Endothelial cell (in vitro differentiated cells): Measurements from ENCODE around the gene EHD1. TPM values are rescaled to one million over a fixed set of nuclear protein-coding genes. Genes with fewer than 3 reads are reported as not detected.

Experiments
- DNase-seq: peaks from one replicate; pipeline ENCODE4 v3.0.0; 2021; ENCODE audit warnings: low spot score
- H3K27ac Mint-ChIP-seq: one replicate; pipeline ENCODE4 v1.8.0; 2021; ENCODE audit warnings: mixed read lengths, inconsistent platforms; ENCODE audit not compliant: unreplicated experiment
- H3K27me3 Mint-ChIP-seq: one replicate; pipeline ENCODE4 v1.8.0; 2021; ENCODE audit warnings: mild to moderate bottlenecking, moderate library complexity, mixed read lengths, inconsistent platforms; ENCODE audit not compliant: unreplicated experiment
- H3K36me3 Mint-ChIP-seq: one replicate; pipeline ENCODE4 v1.8.0; 2021; ENCODE audit warnings: mild to moderate bottlenecking, low read depth, mixed read lengths, inconsistent platforms; ENCODE audit not compliant: unreplicated experiment
- H3K4me1 Mint-ChIP-seq: one replicate; pipeline ENCODE4 v1.8.0; 2021; ENCODE audit warnings: mild to moderate bottlenecking, mixed read lengths, inconsistent platforms; ENCODE audit not compliant: unreplicated experiment
- H3K4me3 Mint-ChIP-seq: one replicate; pipeline ENCODE4 v1.8.0; 2021; ENCODE audit warnings: mild to moderate bottlenecking, mixed read lengths, inconsistent platforms; ENCODE audit not compliant: unreplicated experiment
- H3K9me3 Mint-ChIP-seq: one replicate; pipeline ENCODE4 v1.8.0; 2021; ENCODE audit warnings: mixed read lengths, inconsistent platforms; ENCODE audit not compliant: unreplicated experiment
- CTCF ChIP-seq: fragments of 200-600 bp; sonication (generic); IDR thresholded peaks from one replicate; pipeline ENCODE4 v1.5.0; 2021; ENCODE audit warnings: antibody characterized with exemption; ENCODE audit not compliant: unreplicated experiment
- total RNA-seq: library from RNA; stranded (reverse); fragmentation: NEBNext Ultra II Directional; extraction: Animal tissue kit (Norgen Biotek cat#: 25700); gene quantifications from one replicate; pipeline ENCODE4 v1.2.1, GENCODE V29; 2021; ENCODE audit not compliant: unreplicated experiment

The EHD1 gene
- total RNA-seq, 1 donor from 2014 or later: 84.0 TPM

DNA sequence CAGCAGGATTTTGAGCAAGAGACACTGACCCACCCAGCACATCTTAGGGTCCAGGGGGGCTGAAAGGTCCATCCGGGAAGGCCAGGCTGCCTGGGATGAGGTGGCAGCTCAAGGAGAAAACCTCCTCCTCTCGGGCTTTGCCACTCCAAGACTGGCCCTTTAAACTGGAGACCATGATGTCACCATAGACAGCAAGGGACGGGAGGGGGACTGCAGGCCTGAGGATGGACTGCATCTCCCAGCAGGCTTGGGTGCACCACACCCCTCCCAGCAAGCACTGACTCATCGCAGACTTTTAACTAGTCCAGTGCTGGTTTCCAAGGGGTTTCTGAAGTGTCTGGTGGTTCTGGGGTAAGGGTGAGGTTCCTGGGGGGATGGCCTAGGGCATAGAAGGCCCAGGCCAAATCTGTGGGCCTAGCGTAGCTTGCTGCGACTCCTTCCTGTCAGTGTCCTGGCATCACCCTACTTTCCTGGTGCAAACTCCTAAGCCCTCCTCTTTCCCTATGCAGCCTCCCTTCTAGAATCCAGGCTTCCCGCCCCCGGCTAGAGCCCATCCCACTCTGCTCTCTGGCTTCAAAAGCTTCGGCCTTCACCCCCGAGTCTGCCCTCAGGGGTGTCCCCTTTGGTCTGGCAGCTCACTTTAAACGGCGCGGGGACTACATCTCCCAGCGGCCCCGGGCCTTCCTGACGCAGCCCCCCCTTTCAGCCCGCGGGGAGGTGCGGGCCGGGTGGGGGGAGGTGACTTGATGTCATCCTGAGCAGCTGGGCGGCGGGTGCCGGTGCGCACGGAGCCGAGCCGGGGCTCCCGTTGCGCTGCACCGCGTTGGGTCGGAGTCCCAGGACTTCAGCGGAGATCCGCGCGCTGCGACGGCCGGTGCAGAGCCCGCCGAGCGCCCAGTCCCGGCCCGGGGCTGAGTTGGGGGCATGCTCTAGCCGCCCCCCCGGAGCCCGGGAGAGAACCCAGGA lies 45.8 kb upstream of the EHD1 start, which contains the start of gene PPP2R5B:
Gene PPP2R5B, plus strand, starts transcription at position 746 of the 966 bp plus-strand sequence. CDS start 1,046 bp downstream, outside the sequence.
- H3K27me3 Mint-ChIP-seq: peaks cover 3% of the 10 kb centered on the region
- H3K4me1 Mint-ChIP-seq: no peaks in the 10 kb centered on the region
- peak within 1 kb of the TSS; percentile 85 for H3K27ac Mint-ChIP-seq
- H3K4me3 Mint-ChIP-seq: peak within 1 kb of the TSS; percentile 93
- H3K36me3 Mint-ChIP-seq: no peaks in the 10 kb centered on the region
- no peaks in the 10 kb centered on the region for H3K9me3 Mint-ChIP-seq
- TF ChIP-seq CTCF: no peak
- DNase-seq: peak; percentile 75

DNA sequence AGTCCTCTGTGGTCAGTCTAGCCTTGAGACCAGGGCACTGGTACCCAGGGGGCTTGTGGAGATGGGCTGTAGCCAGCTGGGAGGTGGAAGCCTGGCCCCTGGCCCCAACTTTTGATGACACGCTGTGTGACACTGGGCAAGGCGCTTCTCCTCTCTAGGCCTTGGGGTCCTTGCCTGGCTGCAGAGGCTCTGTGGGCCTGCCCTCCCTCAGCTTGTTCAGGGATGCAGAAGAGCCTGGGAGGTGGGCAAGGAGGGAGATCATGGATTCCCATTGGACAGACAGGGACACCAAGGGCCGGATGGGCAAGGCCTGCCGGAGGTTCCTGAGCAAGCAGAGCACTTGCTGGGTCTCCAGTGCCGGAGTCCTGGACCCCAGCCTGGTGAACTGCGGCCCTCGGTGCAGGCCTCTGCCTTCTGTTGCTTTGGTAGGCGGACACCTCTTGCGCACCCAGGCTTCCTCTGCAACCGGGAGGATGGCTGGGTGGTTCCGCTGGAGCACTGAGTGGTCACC lies 44.8 kb upstream of the EHD1 start:
- no peaks in the 10 kb centered on the region for H3K9me3 Mint-ChIP-seq
- H3K36me3 Mint-ChIP-seq: no peaks in the 10 kb centered on the region
- H3K27me3 Mint-ChIP-seq: peaks cover 3% of the 10 kb centered on the region
- no peak for DNase-seq
- TF ChIP-seq CTCF: no peak
- no peak overlapping the region for H3K27ac Mint-ChIP-seq
- H3K4me3 Mint-ChIP-seq: no peak overlapping the region
- H3K4me1 Mint-ChIP-seq: no peaks in the 10 kb centered on the region

DNA sequence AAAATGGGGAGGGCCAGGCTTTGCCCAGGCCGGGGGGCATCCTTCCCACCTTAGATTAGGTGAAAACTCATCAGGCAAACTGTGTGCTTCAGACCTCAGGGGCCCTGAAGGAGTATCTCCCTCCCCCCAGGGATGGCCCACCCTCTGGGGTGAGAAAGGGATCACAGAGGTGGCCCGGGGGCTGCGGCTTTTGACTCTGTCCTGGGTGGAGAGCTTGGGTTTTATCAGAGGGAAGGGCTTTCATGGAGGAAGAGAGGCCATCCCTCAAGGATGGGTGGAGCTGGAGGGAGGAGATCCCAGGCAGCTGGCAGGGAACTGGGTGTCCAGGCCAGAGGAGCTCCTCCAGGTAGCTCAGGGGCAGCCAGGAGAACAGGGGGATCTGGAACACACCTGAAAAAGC lies 43.0 kb upstream of the EHD1 start:
- no peak for DNase-seq
- Mint-ChIP-seq H3K9me3 (no peaks in the 10 kb centered on the region), H3K36me3 (peaks cover 4% of the 10 kb centered on the region), H3K27ac (no peak overlapping the region), H3K4me1 (peaks cover 5% of the 10 kb centered on the region), H3K4me3 (no peak overlapping the region), H3K27me3 (peaks cover 4% of the 10 kb centered on the region)
- TF ChIP-seq CTCF: no peak

GRCh38 chr11:64920124-64920523 lies 41.7 kb upstream of the EHD1 start:
- no peak overlapping the region for H3K4me3 Mint-ChIP-seq
- peaks cover 4% of the 10 kb centered on the region for H3K36me3 Mint-ChIP-seq
- H3K27me3 Mint-ChIP-seq: peaks cover 7% of the 10 kb centered on the region
- TF ChIP-seq CTCF: no peak
- no peak overlapping the region for H3K27ac Mint-ChIP-seq
- H3K9me3 Mint-ChIP-seq: no peaks in the 10 kb centered on the region
- peaks cover 11% of the 10 kb centered on the region for H3K4me1 Mint-ChIP-seq
- no peak for DNase-seq

DNA sequence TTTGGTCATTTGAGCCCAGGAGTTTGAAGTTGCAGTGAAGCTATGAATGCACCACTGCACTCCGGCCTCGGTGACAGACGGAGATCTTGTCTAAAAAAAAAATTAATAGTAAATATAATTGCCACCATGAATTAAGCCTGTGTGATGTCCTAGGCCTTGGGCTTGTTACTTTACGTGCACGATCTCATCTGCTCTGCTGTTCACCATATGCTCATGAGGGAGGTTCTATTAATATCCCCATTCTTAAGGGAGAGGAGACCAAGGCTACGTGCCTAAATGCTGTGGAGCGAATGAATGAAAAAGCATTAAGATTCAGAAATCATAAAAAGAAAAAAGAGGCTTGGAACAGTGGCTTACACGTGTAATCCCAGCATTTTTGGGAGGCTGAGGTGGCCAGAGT lies 41.2 kb upstream of the EHD1 start:
- no peak overlapping the region for H3K27ac Mint-ChIP-seq
- peaks cover 11% of the 10 kb centered on the region for H3K4me1 Mint-ChIP-seq
- no peaks in the 10 kb centered on the region for H3K9me3 Mint-ChIP-seq
- peaks cover 5% of the 10 kb centered on the region for H3K27me3 Mint-ChIP-seq
- H3K36me3 Mint-ChIP-seq: peaks cover 5% of the 10 kb centered on the region
- no peak for TF ChIP-seq CTCF
- no peak for DNase-seq
- no peak overlapping the region for H3K4me3 Mint-ChIP-seq
